AG04449 (cell line): ENCODE results near the gene UBE3B.

ENCODE experiments used
- CTCF ChIA-PET: fragments of 350-600 bp; formaldehyde crosslinking; extraction: SDS; loops from one replicate; lab custom pipeline; 2021; ENCODE audit warnings: antibody characterized with exemption; lab: Yijun Ruan, JAX
- POLR2A ChIA-PET: fragments of 400-600, 350-600 bp; formaldehyde crosslinking; extraction: SDS; loops from one replicate; lab custom pipeline; 2020; ENCODE audit warnings: antibody characterized with exemption, inconsistent platforms; lab: Yijun Ruan, JAX
- DNase-seq: peaks from one replicate; pipeline ENCODE4 v3.0.0-alpha.2; 2010; ENCODE audit warnings: low read depth, low spot score
- H3K4me3 ChIP-seq: 2 replicates; pipeline ENCODE4 v1.5.1; 2011; ENCODE audit warnings: low read depth, mild to moderate bottlenecking, control low read depth, low read length
- TF ChIP-seq, protein P1 (sequence below): IDR thresholded peaks from one replicate; pipeline ENCODE4 v1.5.1; 2011; ENCODE audit warnings: mild to moderate bottlenecking, moderate library complexity, low read length, control low read depth, inconsistent platforms; ENCODE audit not compliant: insufficient read depth; ENCODE audit errors: missing control alignments

Gene UBE3B

DNA sequence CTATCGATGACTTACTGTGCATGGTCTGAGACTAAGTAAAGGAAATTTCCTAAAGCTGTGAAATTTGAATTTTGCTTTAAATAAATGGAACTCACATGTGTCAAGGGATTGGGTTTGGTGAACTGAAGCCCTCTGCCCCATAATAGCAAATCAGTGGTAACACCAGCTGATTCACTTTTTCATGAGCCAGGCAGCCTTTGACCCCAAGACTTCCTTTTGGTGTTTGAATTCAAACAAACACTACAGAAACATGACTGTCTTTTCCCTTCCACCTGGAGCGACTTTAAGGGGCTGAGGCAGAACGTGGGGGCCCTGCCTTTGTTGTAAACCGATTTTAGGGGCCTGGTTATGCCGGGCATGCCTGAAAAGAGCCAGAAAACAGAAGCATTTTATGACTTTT, 29.2 kb upstream of the UBE3B start:
- DNase-seq = no peak
- TF ChIP-seq, protein P1, sequence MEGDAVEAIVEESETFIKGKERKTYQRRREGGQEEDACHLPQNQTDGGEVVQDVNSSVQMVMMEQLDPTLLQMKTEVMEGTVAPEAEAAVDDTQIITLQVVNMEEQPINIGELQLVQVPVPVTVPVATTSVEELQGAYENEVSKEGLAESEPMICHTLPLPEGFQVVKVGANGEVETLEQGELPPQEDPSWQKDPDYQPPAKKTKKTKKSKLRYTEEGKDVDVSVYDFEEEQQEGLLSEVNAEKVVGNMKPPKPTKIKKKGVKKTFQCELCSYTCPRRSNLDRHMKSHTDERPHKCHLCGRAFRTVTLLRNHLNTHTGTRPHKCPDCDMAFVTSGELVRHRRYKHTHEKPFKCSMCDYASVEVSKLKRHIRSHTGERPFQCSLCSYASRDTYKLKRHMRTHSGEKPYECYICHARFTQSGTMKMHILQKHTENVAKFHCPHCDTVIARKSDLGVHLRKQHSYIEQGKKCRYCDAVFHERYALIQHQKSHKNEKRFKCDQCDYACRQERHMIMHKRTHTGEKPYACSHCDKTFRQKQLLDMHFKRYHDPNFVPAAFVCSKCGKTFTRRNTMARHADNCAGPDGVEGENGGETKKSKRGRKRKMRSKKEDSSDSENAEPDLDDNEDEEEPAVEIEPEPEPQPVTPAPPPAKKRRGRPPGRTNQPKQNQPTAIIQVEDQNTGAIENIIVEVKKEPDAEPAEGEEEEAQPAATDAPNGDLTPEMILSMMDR = no peak
- no peak overlapping the region for H3K4me3 ChIP-seq
- POLR2A ChIA-PET = interaction anchor here (0.7 to 1.1 kb wide), 3 partner anchors 14 to 38 kb away, joined by 3 to 7 read pairs (median 3); no protein-coding TSS in a partner anchor
- CTCF ChIA-PET = interaction anchor here (0.9 to 1.3 kb wide), 2 partner anchors 15 to 20 kb away, joined by 5 read pairs; no protein-coding TSS in a partner anchor

DNA sequence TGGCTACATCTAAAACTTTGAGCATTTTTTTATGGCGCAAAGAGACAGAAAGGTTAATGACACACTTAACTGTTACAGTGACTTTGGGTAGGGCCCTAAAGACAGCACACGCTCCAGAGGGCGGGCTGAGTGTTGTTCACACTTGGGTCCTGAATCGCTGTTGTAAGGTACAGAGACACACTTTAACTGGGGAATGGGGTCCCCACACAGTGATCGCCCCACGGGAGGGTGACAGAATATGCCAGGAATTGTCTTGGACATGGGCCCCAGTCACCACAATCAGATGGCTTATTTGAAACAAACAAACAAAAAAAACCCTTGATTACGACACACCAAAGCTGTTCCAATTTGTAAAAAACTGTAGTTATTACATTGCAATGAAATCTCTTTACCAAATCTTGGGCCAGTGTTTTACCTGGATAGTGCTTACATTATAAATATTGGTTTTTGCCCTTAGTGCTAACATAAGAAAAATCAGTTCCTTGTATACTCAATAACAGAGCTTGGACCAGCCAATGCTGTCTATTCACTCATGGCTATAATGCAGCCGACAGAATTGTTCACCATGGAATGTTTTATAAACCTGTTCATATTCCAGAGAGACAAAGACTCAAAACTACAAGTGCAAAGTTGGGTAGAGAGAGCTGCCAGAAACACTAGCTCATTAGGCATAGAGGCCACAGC, 28.6 kb upstream of the UBE3B start:
- ChIA-PET CTCF (interaction anchor here (0.9 to 1.8 kb wide), 6 partner anchors 13 to 149 kb away, joined by 3 to 5 read pairs (median 5); no protein-coding TSS in a partner anchor), POLR2A (interaction anchor here (1.3 kb wide), 1 partner anchor 28 kb away, joined by 3 read pairs; the partner anchor contains the start of genes KCTD10 and UBE3B)
- no peak overlapping the region for H3K4me3 ChIP-seq
- TF ChIP-seq, protein P1 = no peak
- no peak for DNase-seq

DNA sequence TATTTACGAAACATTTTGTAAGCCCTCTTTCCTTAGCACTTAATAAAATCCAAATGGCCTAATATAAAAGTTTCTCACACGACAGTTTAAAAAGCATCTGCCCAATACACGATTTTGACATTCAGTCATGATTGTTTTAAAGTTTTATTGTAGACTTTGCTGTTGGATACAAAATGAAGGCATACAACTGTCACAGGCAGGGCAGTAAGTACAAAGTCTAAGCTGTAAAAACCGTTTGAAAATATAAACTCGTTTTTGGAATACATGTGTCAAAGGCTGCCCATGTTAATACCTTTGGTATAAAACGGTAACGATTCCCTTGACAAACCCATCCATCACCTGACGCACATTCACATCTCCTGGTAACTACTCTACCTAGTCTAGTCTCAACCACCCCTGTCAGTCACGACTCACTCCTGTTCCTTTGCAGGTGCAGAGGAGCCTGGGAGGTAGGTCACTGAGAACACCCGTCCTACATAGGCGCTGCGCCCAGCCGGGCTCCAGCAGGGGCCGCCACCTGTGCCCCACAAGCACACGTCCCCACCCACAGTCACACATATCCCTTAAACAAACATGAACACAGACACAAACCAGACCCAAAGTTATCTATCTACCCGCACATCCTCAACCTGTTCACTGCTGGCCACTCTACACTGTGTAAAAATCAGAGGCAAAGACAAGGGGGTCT, 27.4 kb upstream of the UBE3B start:
- ChIA-PET POLR2A (interaction anchor here (1.1 to 1.3 kb wide), 2 partner anchors 13 to 27 kb away, joined by 3 read pairs; partner anchors contain the start of genes KCTD10 and UBE3B), CTCF (interaction anchor here (1.0 to 1.8 kb wide), 7 partner anchors 11 to 148 kb away, joined by 3 to 7 read pairs (median 4); no protein-coding TSS in a partner anchor)
- TF ChIP-seq, protein P1 = no peak
- H3K4me3 ChIP-seq = no peak overlapping the region
- DNase-seq = no peak

DNA sequence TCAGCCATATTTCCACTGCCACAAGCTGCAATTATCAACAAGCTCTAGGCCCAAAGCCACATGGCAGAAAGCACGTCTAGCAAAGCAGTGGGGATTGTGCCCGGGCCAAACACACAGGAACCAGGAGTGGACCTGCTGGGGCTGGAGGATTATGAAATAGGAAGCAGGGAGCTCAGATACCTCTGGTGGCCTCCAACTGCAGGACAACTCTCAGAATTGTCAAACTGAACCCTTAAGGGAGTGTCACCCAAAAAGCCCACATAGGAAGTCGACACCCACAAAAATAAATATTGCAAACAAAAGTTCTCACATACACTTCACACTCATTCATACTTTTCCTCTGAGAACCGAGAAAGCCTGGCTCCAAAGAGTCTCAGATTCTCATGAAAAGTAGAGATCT, 26.5 kb upstream of the UBE3B start:
- POLR2A ChIA-PET = interaction anchor here (1.1 kb wide), 1 partner anchor 12 kb away, joined by 3 read pairs; no protein-coding TSS in a partner anchor
- H3K4me3 ChIP-seq = no peak overlapping the region
- TF ChIP-seq, protein P1 = no peak
- DNase-seq = no peak
- CTCF ChIA-PET = interaction anchor here (1.2 to 1.8 kb wide), 3 partner anchors 15 to 25 kb away, joined by 3 to 7 read pairs (median 5); no protein-coding TSS in a partner anchor

DNA sequence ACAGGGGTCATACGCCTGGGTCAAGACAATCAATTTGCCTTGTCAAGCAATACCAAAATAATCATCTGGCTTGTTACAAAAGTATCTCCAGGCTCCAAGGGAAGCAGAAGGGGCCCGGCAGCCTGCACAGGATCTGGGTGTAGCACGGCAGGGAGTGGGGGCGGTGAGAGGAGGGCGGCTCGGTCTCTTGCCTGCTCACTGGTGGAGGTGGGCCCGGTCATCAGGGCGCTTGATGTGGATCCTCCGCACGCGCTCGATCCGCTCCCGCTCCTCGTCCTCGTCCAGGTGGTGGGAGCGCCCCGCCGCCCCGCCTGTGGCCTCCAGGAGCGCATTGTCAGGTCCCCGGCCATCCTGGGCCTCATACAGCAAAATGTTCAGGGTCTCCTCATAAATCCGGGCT, 26.0 kb upstream of the UBE3B start:
- TF ChIP-seq, protein P1 = no peak
- CTCF ChIA-PET = interaction anchor here (1.8 kb wide), 1 partner anchor 19 kb away, joined by 7 read pairs; no protein-coding TSS in a partner anchor
- H3K4me3 ChIP-seq = no peak overlapping the region
- DNase-seq = no peak
- POLR2A ChIA-PET = interaction anchor here (1.1 kb wide), 1 partner anchor 11 kb away, joined by 3 read pairs; no protein-coding TSS in a partner anchor
